H9 (cell line): ENCODE data around the gene SIGLEC5. TPM values are rescaled to one million over a fixed set of nuclear protein-coding genes. Genes with fewer than 3 reads are reported as not detected.

Experiments
- DNase-seq: peaks from one replicate; pipeline ENCODE4 v3.0.0-alpha.2; 2017
- H2AFZ ChIP-seq: one replicate; pipeline ENCODE4 v1.6.1; 2013; ENCODE audit warnings: mild to moderate bottlenecking, low read length, control low read depth, moderate library complexity
- H2AK5ac ChIP-seq: 2 replicates; pipeline ENCODE4 v1.6.1; 2013; ENCODE audit warnings: low read length, control low read depth, mixed read lengths; ENCODE audit not compliant: insufficient read length
- H2BK120ac ChIP-seq: one replicate; pipeline ENCODE4 v1.6.1; 2013; ENCODE audit warnings: low read depth, mild to moderate bottlenecking, low read length, control low read depth, inconsistent platforms; ENCODE audit not compliant: poor library complexity, severe bottlenecking
- H2BK12ac ChIP-seq: 2 replicates; pipeline ENCODE4 v1.6.1; 2013; ENCODE audit warnings: low read length, control low read depth, mixed read lengths, low read depth; ENCODE audit not compliant: insufficient read length
- H2BK15ac ChIP-seq: 2 replicates; pipeline ENCODE4 v1.6.1; 2013; ENCODE audit warnings: low read depth, low read length, control low read depth
- H2BK20ac ChIP-seq: one replicate; pipeline ENCODE4 v1.6.1; 2013; ENCODE audit warnings: low read depth, mild to moderate bottlenecking, low read length, control low read depth, inconsistent platforms; ENCODE audit not compliant: poor library complexity, severe bottlenecking
- H2BK5ac ChIP-seq: 2 replicates; pipeline ENCODE4 v1.6.1; 2013; ENCODE audit warnings: low read length, control low read depth, mixed read lengths; ENCODE audit not compliant: insufficient read length
- H3K14ac ChIP-seq: 2 replicates; pipeline ENCODE4 v1.6.1; 2013; ENCODE audit warnings: low read length, control low read depth; ENCODE audit not compliant: insufficient read depth
- H3K18ac ChIP-seq: 2 replicates; pipeline ENCODE4 v1.6.1; 2013; ENCODE audit warnings: low read depth, mild to moderate bottlenecking, mixed read lengths, low read length, control low read depth; ENCODE audit not compliant: insufficient read length
- H3K23ac ChIP-seq: 2 replicates; pipeline ENCODE4 v1.6.1; 2013; ENCODE audit warnings: low read length, control low read depth, mixed read lengths, low read depth; ENCODE audit not compliant: insufficient read length
- H3K23me2 ChIP-seq: 2 replicates; pipeline ENCODE4 v1.6.1; 2013; ENCODE audit warnings: low read depth, mild to moderate bottlenecking, mixed read lengths, low read length, control low read depth; ENCODE audit not compliant: insufficient read length, poor library complexity, severe bottlenecking
- H3K27ac ChIP-seq: 2 replicates; pipeline ENCODE4 v1.5.1; 2013; ENCODE audit warnings: low read length, control low read depth, mixed read lengths, low read depth; ENCODE audit not compliant: insufficient read length
- H3K27me3 ChIP-seq: 2 replicates; pipeline ENCODE4 v1.6.1; 2013; ENCODE audit warnings: low read length, control low read depth, inconsistent platforms; ENCODE audit not compliant: insufficient read depth
- H3K4ac ChIP-seq: 2 replicates; pipeline ENCODE4 v1.6.1; 2013; ENCODE audit warnings: low read depth, mild to moderate bottlenecking, control low read depth, inconsistent platforms, low read length, moderate library complexity
- H3K4me1 ChIP-seq: 2 replicates; pipeline ENCODE4 v1.6.1; 2013; ENCODE audit warnings: low read length, control low read depth, inconsistent platforms; ENCODE audit not compliant: insufficient read depth
- H3K4me2 ChIP-seq: 2 replicates; pipeline ENCODE4 v1.6.1; 2013; ENCODE audit warnings: low read length, control low read depth, mixed read lengths; ENCODE audit not compliant: insufficient read length, insufficient read depth
- H3K56ac ChIP-seq: 2 replicates; pipeline ENCODE4 v1.6.1; 2013; ENCODE audit warnings: low read depth, mild to moderate bottlenecking, mixed read lengths, low read length, control low read depth; ENCODE audit not compliant: insufficient read length
- H3K79me1 ChIP-seq: 2 replicates; pipeline ENCODE4 v1.6.1; 2013; ENCODE audit warnings: low read depth, mild to moderate bottlenecking, moderate library complexity, low read length, control low read depth, inconsistent platforms; ENCODE audit not compliant: insufficient read depth, poor library complexity, severe bottlenecking
- H3K79me2 ChIP-seq: 2 replicates; pipeline ENCODE4 v1.6.1; 2013; ENCODE audit warnings: low read length, control low read depth, inconsistent platforms; ENCODE audit not compliant: insufficient read depth
- H3K9ac ChIP-seq: 2 replicates; pipeline ENCODE4 v1.6.1; 2013; ENCODE audit warnings: low read length, control low read depth, mixed read lengths; ENCODE audit not compliant: insufficient read length; ENCODE audit errors: extremely low read depth
- H3K9me3 ChIP-seq: one replicate; pipeline ENCODE4 v1.6.1; 2013; ENCODE audit warnings: low read depth, low read length, inconsistent platforms; ENCODE audit not compliant: control insufficient read depth
- H3T11ph ChIP-seq: one replicate; pipeline ENCODE4 v1.6.1; 2013; ENCODE audit warnings: mild to moderate bottlenecking, low read length, control low read depth, inconsistent platforms
- H4K20me1 ChIP-seq: one replicate; pipeline ENCODE4 v1.6.1; 2013; ENCODE audit not compliant: control insufficient read depth, insufficient read length, insufficient read depth
- H4K5ac ChIP-seq: 2 replicates; pipeline ENCODE4 v1.6.1; 2013; ENCODE audit warnings: low read depth, mild to moderate bottlenecking, mixed read lengths, low read length, control low read depth; ENCODE audit not compliant: insufficient read length
- H4K8ac ChIP-seq: replicated peaks from 2 replicates; pipeline ENCODE4 v1.6.1; 2013; ENCODE audit warnings: low read length, control low read depth, mixed read lengths, low read depth; ENCODE audit not compliant: insufficient read length
- H4K91ac ChIP-seq: 2 replicates; pipeline ENCODE4 v1.6.1; 2013; ENCODE audit warnings: low read depth, mild to moderate bottlenecking, moderate library complexity, mixed read lengths, low read length, control low read depth; ENCODE audit not compliant: insufficient read length
- H3K27ac Mint-ChIP-seq, 3 experiments: 2 replicates in 2 of 3; 3 replicates in 1 of 3; pipeline ENCODE4 v1.8.0; 2020 to 2021; ENCODE audit warnings: mixed read lengths in 3 of 3, mild to moderate bottlenecking in 1 of 3, moderate library complexity in 1 of 3
- H3K27me3 Mint-ChIP-seq: 2 replicates; pipeline ENCODE4 v1.8.0; 2021; ENCODE audit warnings: low read depth, mild to moderate bottlenecking, moderate library complexity, mixed read lengths
- H3K36me3 Mint-ChIP-seq, 3 experiments: 2 replicates in 2 of 3; 3 replicates in 1 of 3; pipeline ENCODE4 v1.8.0; 2020 to 2021; ENCODE audit warnings: low read depth in 3 of 3, mixed read lengths in 3 of 3; ENCODE audit not compliant: insufficient read depth in 1 of 3
- H3K4me1 Mint-ChIP-seq, 2 experiments: 2 replicates each; pipeline ENCODE4 v1.8.0; 2020; ENCODE audit warnings: mixed read lengths in 2 of 2
- H3K4me3 Mint-ChIP-seq, 2 experiments: 2 replicates in 1 of 2; 3 replicates in 1 of 2; pipeline ENCODE4 v1.8.0; 2020 to 2021; ENCODE audit warnings: mild to moderate bottlenecking in 2 of 2, mixed read lengths in 2 of 2, moderate library complexity in 1 of 2
- H3K9me3 Mint-ChIP-seq, 2 experiments: 2 replicates in 1 of 2; 3 replicates in 1 of 2; pipeline ENCODE4 v1.8.0; 2020; ENCODE audit warnings: mild to moderate bottlenecking in 2 of 2, mixed read lengths in 2 of 2, moderate library complexity in 1 of 2
- CTCF ChIP-seq: fragments of 200-600 bp; sonication (generic); conservative IDR thresholded peaks from 3 replicates; pipeline ENCODE4 v1.8.0; 2021; ENCODE audit warnings: antibody characterized with exemption, mild to moderate bottlenecking
- WGBS: extraction: QIAGEN DNeasy Blood & Tissue Kit; methylation state at CpG from one replicate; pipeline ENCODE4 v1.1.7; 2013; ENCODE audit warnings: missing lambda C conversion rate, low lambda C conversion rate, mixed read lengths; ENCODE audit not compliant: insufficient read length; ENCODE audit errors: extremely low coverage; 5-methylcytosine and 5-hydroxymethylcytosine counted together
- total RNA-seq: library from RNA; stranded (reverse); gene quantifications from 2 replicates; pipeline ENCODE4 v1.2.1, GENCODE V29; 2021

SIGLEC5 gene
- total RNA-seq, 1 experiment from 2014 or later, result not detected

DNA sequence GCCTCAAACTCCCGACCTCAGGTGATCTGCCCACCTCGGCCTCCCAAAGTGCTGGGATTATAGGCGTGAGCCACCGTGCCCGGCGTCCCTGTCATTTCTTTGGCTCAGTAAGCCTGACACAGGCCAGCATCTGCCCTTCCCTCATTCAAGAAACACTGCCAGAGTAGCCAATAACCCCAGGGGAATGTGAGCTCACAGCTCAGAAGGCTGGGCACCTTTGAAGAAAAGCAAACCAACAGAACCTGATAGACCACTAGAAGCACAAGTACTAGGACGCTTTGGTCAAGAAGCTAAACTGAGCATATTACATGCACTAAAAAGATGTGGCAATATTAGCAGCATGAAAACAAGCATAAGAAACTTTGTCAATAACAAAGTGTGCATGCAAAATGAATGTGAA, 14.2 kb downstream of the SIGLEC5 start:
- no peak overlapping the region for H3K27ac ChIP-seq
- no peak overlapping the region for H4K91ac ChIP-seq
- Mint-ChIP-seq H3K27ac (no peak overlapping the region), H3K4me3 (no peak overlapping the region), H3K27me3 (peaks cover 32% of the 10 kb centered on the region), H3K9me3 (peaks cover 78 to 92% of the 10 kb centered on the region in 2 experiments), H3K4me1 (no peaks in the 10 kb centered on the region), H3K36me3 (peaks cover 0 to 4% (median 0%) of the 10 kb centered on the region in 3 experiments; a peak in 1 of 7 replicates)
- no peak overlapping the region for H2AK5ac ChIP-seq
- no CpG with 5 or more reads among the region's 7 CpGs for WGBS
- no peaks in the 10 kb centered on the region for H3K4me1 ChIP-seq
- H2BK5ac ChIP-seq, result no peak overlapping the region
- no peaks in the 10 kb centered on the region for H3K27me3 ChIP-seq
- H3K18ac ChIP-seq, result no peak overlapping the region
- no peak overlapping the region for H3K4ac ChIP-seq
- no peak overlapping the region for H3K56ac ChIP-seq
- H2BK20ac ChIP-seq, result no peak overlapping the region
- no peak overlapping the region for H2BK15ac ChIP-seq
- no peak overlapping the region for H4K5ac ChIP-seq
- no peak overlapping the region for H2BK120ac ChIP-seq
- H4K8ac ChIP-seq, result no peak overlapping the region
- no peak overlapping the region for H3K23ac ChIP-seq
- H3K4me2 ChIP-seq, result no peak overlapping the region
- no peaks in the 10 kb centered on the region for H3K23me2 ChIP-seq
- no peaks in the 10 kb centered on the region for H3K79me2 ChIP-seq
- no peak for TF ChIP-seq CTCF
- H2BK12ac ChIP-seq, result no peak overlapping the region
- H3K79me1 ChIP-seq, result no peaks in the 10 kb centered on the region
- no peak overlapping the region for H3T11ph ChIP-seq
- H3K14ac ChIP-seq, result no peak overlapping the region
- H3K9me3 ChIP-seq, result no peaks in the 10 kb centered on the region
- no peaks in the 10 kb centered on the region for H4K20me1 ChIP-seq
- no peak overlapping the region for H3K9ac ChIP-seq
- H2AFZ ChIP-seq, result no peak overlapping the region
- DNase-seq, result no peak
